NCI-H1436 treated with DMSO at 0.1 percent for 48 hours (cell line): Measurements from ENCODE around the gene PGLYRP1.

Source experiments
- DNase-seq: peaks from one replicate; lab custom pipeline; 2025; lab: John Stamatoyannopoulos, UW

PGLYRP1 gene

GRCh38 chr19:46000491-46001246 lies 22.2 kb downstream of the PGLYRP1 start:
- DNase-seq: no peak

- DNase-seq: no peak
Observed at GRCh38 chr19:45999653-46000121, 23.2 kb downstream of the PGLYRP1 start.

- DNase-seq: no peak
Observed at GRCh38 chr19:45998834-45999233, 24.0 kb downstream of the PGLYRP1 start.

GRCh38 chr19:45996933-45997332 lies 25.9 kb downstream of the PGLYRP1 start:
- DNase-seq: no peak

GRCh38 chr19:45995715-45996385 lies 27.0 kb downstream of the PGLYRP1 start:
- DNase-seq: no peak

GRCh38 chr19:45994998-45995714 lies 27.7 kb downstream of the PGLYRP1 start, which contains the start of gene CCDC61:
CCDC61 (plus strand) TSS chr19:45995467; CDS start chr19:46003019, 7,552 bp downstream.
- peak; percentile 98 for DNase-seq

- no peak for DNase-seq
Observed at GRCh38 chr19:45994456-45994997, 28.3 kb downstream of the PGLYRP1 start.

- DNase-seq: no peak
Observed at GRCh38 chr19:45990113-45990728, 32.6 kb downstream of the PGLYRP1 start.

GRCh38 chr19:45985321-45985720 lies 37.5 kb downstream of the PGLYRP1 start:
- no peak for DNase-seq

- no peak for DNase-seq
Observed at GRCh38 chr19:45981350-45981749, 41.5 kb downstream of the PGLYRP1 start.

GRCh38 chr19:45978156-45978555 lies 44.7 kb downstream of the PGLYRP1 start:
- no peak for DNase-seq

- no peak for DNase-seq
Observed at GRCh38 chr19:45976178-45976577, 46.7 kb downstream of the PGLYRP1 start.

GRCh38 chr19:45975306-45976070 lies 47.4 kb downstream of the PGLYRP1 start:
- DNase-seq: no peak

- DNase-seq: peak; percentile 35
Observed at GRCh38 chr19:45973553-45974338, 49.1 kb downstream of the PGLYRP1 start, which contains the start of gene NOVA2. NOVA2 (minus strand) TSS chr19:45973865; CDS start chr19:45973351, 514 bp downstream.

- no peak for DNase-seq
Observed at GRCh38 chr19:45972947-45973540, 49.8 kb downstream of the PGLYRP1 start.

- no peak for DNase-seq
Observed at GRCh38 chr19:45972081-45972946, 50.5 kb downstream of the PGLYRP1 start.

- no peak for DNase-seq
Observed at GRCh38 chr19:45971260-45971902, 51.5 kb downstream of the PGLYRP1 start.

- no peak for DNase-seq
Observed at GRCh38 chr19:45969676-45970075, 53.2 kb downstream of the PGLYRP1 start.
